SU-DHL-6 (cell line): ENCODE measurements around the gene NADK2.

ENCODE experiments used
- H2AFZ ChIP-seq: fragments of 200-600 bp; sonication (generic); 2 replicates; pipeline ENCODE4 v1.6.1; 2014; ENCODE audit warnings: low read depth, mild to moderate bottlenecking, moderate library complexity, mixed read lengths, antibody characterized with exemption, low read length; ENCODE audit not compliant: severe bottlenecking
- H3F3A ChIP-seq: fragments of 200-600 bp; shearing (Covaris generic); 2 replicates; pipeline ENCODE4 v1.6.0; 2016; ENCODE audit warnings: antibody characterized with exemption, mild to moderate bottlenecking; ENCODE audit not compliant: insufficient read depth
- H3K27ac ChIP-seq: fragments of 200-600 bp; sonication (generic); 2 replicates; pipeline ENCODE4 v1.5.1; 2016; ENCODE audit warnings: low read depth, mild to moderate bottlenecking, low read length, moderate library complexity, mixed read lengths
- H3K27me3 ChIP-seq: fragments of 200-600 bp; sonication (generic), shearing (Covaris generic); 2 replicates; pipeline ENCODE4 v1.6.0; 2014; ENCODE audit warnings: mild to moderate bottlenecking, low read length
- H3K36me3 ChIP-seq: fragments of 200-600 bp; sonication (generic); 2 replicates; pipeline ENCODE4 v1.6.1; 2014; ENCODE audit warnings: mild to moderate bottlenecking, low read length, mixed read lengths
- H3K4me2 ChIP-seq: fragments of 300-600, 200-600 bp; shearing (Covaris generic), sonication (generic); 2 replicates; pipeline ENCODE4 v1.6.0; 2014; ENCODE audit warnings: low read length, low read depth, mild to moderate bottlenecking; ENCODE audit not compliant: poor library complexity, severe bottlenecking
- H3K4me3 ChIP-seq: fragments of 200-600 bp; sonication (generic); 2 replicates; pipeline ENCODE4 v1.5.1; 2014; ENCODE audit warnings: antibody characterized with exemption, low read length, mild to moderate bottlenecking, mixed read lengths; ENCODE audit not compliant: insufficient read depth, poor library complexity, severe bottlenecking
- H3K79me2 ChIP-seq: fragments of 200-600 bp; sonication (generic); 2 replicates; pipeline ENCODE4 v1.6.1; 2014; ENCODE audit warnings: mild to moderate bottlenecking, low read length, moderate library complexity; ENCODE audit not compliant: insufficient read depth
- H3K9ac ChIP-seq: fragments of 200-600 bp; sonication (generic); 2 replicates; pipeline ENCODE4 v1.7.0; 2014; ENCODE audit warnings: mild to moderate bottlenecking, low read length
- H3K9me2 ChIP-seq: fragments of 200-600 bp; sonication (generic); replicated peaks from 2 replicates; pipeline ENCODE4 v1.6.1; 2014; ENCODE audit warnings: low read length; ENCODE audit not compliant: insufficient read depth
- H3K9me3 ChIP-seq: fragments of 200-600 bp; sonication (generic); 2 replicates; pipeline ENCODE4 v1.6.1; 2014; ENCODE audit warnings: low read length, mixed read lengths; ENCODE audit not compliant: insufficient read depth
- H4K20me1 ChIP-seq: fragments of 200-600 bp; sonication (generic); 2 replicates; pipeline ENCODE4 v1.6.1; 2014; ENCODE audit warnings: low read depth, mild to moderate bottlenecking, antibody characterized with exemption, low read length, moderate library complexity, mixed read lengths
- CTCF ChIP-seq: fragments of 200-600 bp; sonication (generic); IDR thresholded peaks from one replicate; pipeline ENCODE4 v1.5.1; 2017; ENCODE audit warnings: antibody characterized with exemption, mild to moderate bottlenecking, low read length, moderate library complexity; ENCODE audit not compliant: insufficient read depth, poor library complexity, severe bottlenecking
- EZH2phosphoT487 ChIP-seq: fragments of 200-600 bp; sonication (generic), shearing (Covaris generic); conservative IDR thresholded peaks from 2 replicates; pipeline ENCODE4 v1.6.1; 2018; ENCODE audit warnings: mild to moderate bottlenecking, antibody characterized with exemption, low read length, moderate library complexity, mixed read lengths

Gene NADK2

GRCh38 chr5:36267905-36268304 lies 26.2 kb upstream of the NADK2 start:
- TF ChIP-seq EZH2phosphoT487 (no peak), CTCF (no peak)
- no peaks in the 10 kb centered on the region for H3K9me2 ChIP-seq
- no peaks in the 10 kb centered on the region for H3K79me2 ChIP-seq
- H4K20me1 ChIP-seq, result no peaks in the 10 kb centered on the region
- H3K9me3 ChIP-seq, result no peaks in the 10 kb centered on the region
- H3F3A ChIP-seq, result no peaks in the 10 kb centered on the region
- H3K27me3 ChIP-seq, result no peaks in the 10 kb centered on the region
- no peak overlapping the region for H2AFZ ChIP-seq
- no peak overlapping the region for H3K27ac ChIP-seq
- H3K4me3 ChIP-seq, result no peak overlapping the region
- no peaks in the 10 kb centered on the region for H3K36me3 ChIP-seq
- H3K4me2 ChIP-seq, result no peak overlapping the region
- H3K9ac ChIP-seq, result no peak overlapping the region

GRCh38 chr5:36264202-36264760 lies 22.6 kb upstream of the NADK2 start:
- H3K9me3 ChIP-seq, result no peaks in the 10 kb centered on the region
- H3K79me2 ChIP-seq, result no peaks in the 10 kb centered on the region
- H3K9ac ChIP-seq, result no peak overlapping the region
- no peak overlapping the region for H3K27ac ChIP-seq
- no peak overlapping the region for H3K4me2 ChIP-seq
- H3K4me3 ChIP-seq, result no peak overlapping the region
- H4K20me1 ChIP-seq, result no peaks in the 10 kb centered on the region
- H3K36me3 ChIP-seq, result no peaks in the 10 kb centered on the region
- no peaks in the 10 kb centered on the region for H3F3A ChIP-seq
- no peaks in the 10 kb centered on the region for H3K9me2 ChIP-seq
- TF ChIP-seq EZH2phosphoT487, result no peak
- TF ChIP-seq CTCF, result no peak
- H2AFZ ChIP-seq, result no peak overlapping the region
- H3K27me3 ChIP-seq, result no peaks in the 10 kb centered on the region

- no peaks in the 10 kb centered on the region for H3K27me3 ChIP-seq
- no peaks in the 10 kb centered on the region for H3K79me2 ChIP-seq
- H3K36me3 ChIP-seq, result no peaks in the 10 kb centered on the region
- TF ChIP-seq EZH2phosphoT487, result no peak
- TF ChIP-seq CTCF, result no peak
- H3K9me3 ChIP-seq, result no peaks in the 10 kb centered on the region
- H3K9me2 ChIP-seq, result no peaks in the 10 kb centered on the region
- no peak overlapping the region for H2AFZ ChIP-seq
- H3F3A ChIP-seq, result no peaks in the 10 kb centered on the region
- no peak overlapping the region for H3K27ac ChIP-seq
- H4K20me1 ChIP-seq, result no peaks in the 10 kb centered on the region
- no peak overlapping the region for H3K9ac ChIP-seq
- H3K4me3 ChIP-seq, result no peak overlapping the region
- no peak overlapping the region for H3K4me2 ChIP-seq
These were observed 19.5 kb upstream of the NADK2 start for GRCh38 chr5:36261186-36261585.

GRCh38 chr5:36253575-36253974 lies 11.8 kb upstream of the NADK2 start:
- Histone ChIP-seq H3K27ac (no peak overlapping the region), H2AFZ (no peak overlapping the region), H3K9ac (no peak overlapping the region), H4K20me1 (no peaks in the 10 kb centered on the region), H3K79me2 (no peaks in the 10 kb centered on the region), H3K4me2 (no peak overlapping the region), H3K9me2 (no peaks in the 10 kb centered on the region), H3K9me3 (no peaks in the 10 kb centered on the region), H3K36me3 (no peaks in the 10 kb centered on the region), H3K4me3 (no peak overlapping the region), H3F3A (no peaks in the 10 kb centered on the region), H3K27me3 (no peaks in the 10 kb centered on the region)
- TF ChIP-seq EZH2phosphoT487, result no peak
- no peak for TF ChIP-seq CTCF
